Subcutaneous abdominal adipose tissue (tissue), 5 donors: ENCODE measurements around the gene SLC29A1.
A peak's percentile ranks its signal among the peaks of the same experiment; 100 is the strongest.
"Not testable (repeated sequence)": the region's sequence is repeated elsewhere in the genome, so short reads cannot be mapped to it uniquely, and the experiment has no call there.

ENCODE experiments used
- H3K27ac ChIP-seq: one replicate; pipeline ENCODE4 v1.7.0; 2013; ENCODE audit warnings: low read depth, mild to moderate bottlenecking, inconsistent platforms, low read length, moderate library complexity
- H3K27me3 ChIP-seq, 5 donors: one replicate each; pipeline ENCODE4 v1.7.0; 2013; ENCODE audit warnings: low read length in 5 of 5, inconsistent platforms in 1 of 5; ENCODE audit not compliant: control insufficient read depth in 5 of 5, insufficient read depth in 4 of 5
- H3K36me3 ChIP-seq, 5 donors: one replicate each; pipeline ENCODE4 v1.7.0; 2013; ENCODE audit warnings: low read length in 5 of 5; ENCODE audit not compliant: control insufficient read depth in 5 of 5, insufficient read depth in 5 of 5
- H3K4me1 ChIP-seq, 5 donors: one replicate each; pipeline ENCODE4 v1.7.0; 2013; ENCODE audit warnings: low read length in 5 of 5, mild to moderate bottlenecking in 3 of 5, moderate library complexity in 1 of 5; ENCODE audit not compliant: control insufficient read depth in 5 of 5, insufficient read depth in 5 of 5
- H3K4me3 ChIP-seq, 5 donors: one replicate each; pipeline ENCODE4 v1.7.0; 2013; ENCODE audit warnings: low read length in 5 of 5, low read depth in 1 of 5
- H3K9ac ChIP-seq, 5 donors: one replicate each; pipeline ENCODE4 v1.7.0; 2013; ENCODE audit warnings: low read length in 5 of 5, mild to moderate bottlenecking in 4 of 5, moderate library complexity in 3 of 5
- H3K9me3 ChIP-seq, 5 donors: one replicate each; pipeline ENCODE4 v1.7.0; 2013; ENCODE audit warnings: low read length in 5 of 5; ENCODE audit not compliant: control insufficient read depth in 5 of 5
- donor health status: healthy.
- donor health status: healthy.
- donor health status: healthy.
- donor health status: healthy.
- donor health status: healthy.

Gene SLC29A1

DNA sequence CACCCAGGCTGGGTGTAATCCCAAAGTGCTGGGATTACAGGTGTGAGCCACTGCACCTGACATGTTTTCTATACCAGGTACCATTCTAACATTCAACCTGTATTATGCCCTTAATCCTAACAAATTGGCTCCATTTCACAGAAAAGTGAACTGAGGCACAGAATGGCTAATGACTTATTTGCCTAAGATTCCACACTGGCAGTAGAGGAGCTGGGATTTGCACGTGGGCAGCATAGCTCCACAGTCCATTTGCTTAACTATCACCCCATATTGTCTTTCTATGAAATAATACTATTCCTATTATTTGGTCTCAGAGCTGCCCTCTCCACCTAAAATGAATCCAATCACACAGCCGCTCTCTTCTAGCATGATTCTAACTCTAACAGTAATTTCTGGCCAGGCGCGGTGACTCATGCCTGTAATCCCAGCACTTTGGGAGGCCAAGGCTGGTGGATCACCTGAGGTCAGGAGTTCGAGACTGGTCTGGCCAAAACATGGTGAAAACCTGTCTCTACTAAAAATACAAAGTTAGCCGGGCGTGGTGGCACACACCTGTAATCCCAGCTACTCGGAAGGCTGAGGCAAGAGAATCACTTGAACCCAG, 30.0 kb upstream of the SLC29A1 start:
- Histone ChIP-seq H3K27me3 (no peaks in the 10 kb centered on the region), H3K27ac (no peak overlapping the region), H3K4me3 (no peak overlapping the region), H3K9me3 (no peaks in the 10 kb centered on the region), H3K4me1 (peaks cover 0 to 12% (median 6%) of the 10 kb centered on the region in 5 donors), H3K36me3 (no peaks in the 10 kb centered on the region), H3K9ac (no peak overlapping the region)

DNA sequence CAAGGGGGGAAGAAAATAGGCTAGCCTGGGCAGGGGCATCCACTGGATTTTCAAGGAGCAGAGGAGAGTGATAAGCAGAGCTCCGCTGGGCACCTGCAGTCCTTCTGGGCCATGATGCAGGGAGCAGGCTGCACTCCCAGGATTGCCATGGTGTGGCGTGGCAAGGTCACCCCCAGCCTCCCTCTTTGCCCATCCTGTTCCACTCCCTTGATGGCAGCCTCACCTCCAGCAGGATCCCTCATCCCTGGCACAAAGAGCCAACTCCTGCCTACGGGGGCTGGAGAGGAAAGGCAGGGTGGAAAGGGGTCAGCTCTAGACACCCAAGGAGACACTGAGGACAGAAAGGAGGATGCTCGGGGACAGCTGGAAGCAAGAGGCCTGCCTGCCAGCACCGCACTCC, 29.1 kb upstream of the SLC29A1 start:
- no peaks in the 10 kb centered on the region for H3K27me3 ChIP-seq
- H3K4me3 ChIP-seq = no peak overlapping the region
- no peak overlapping the region for H3K27ac ChIP-seq
- H3K36me3 ChIP-seq = no peaks in the 10 kb centered on the region
- no peaks in the 10 kb centered on the region for H3K9me3 ChIP-seq
- peaks cover 0 to 16% (median 12%) of the 10 kb centered on the region in 5 donors for H3K4me1 ChIP-seq
- H3K9ac ChIP-seq = no peak overlapping the region

DNA sequence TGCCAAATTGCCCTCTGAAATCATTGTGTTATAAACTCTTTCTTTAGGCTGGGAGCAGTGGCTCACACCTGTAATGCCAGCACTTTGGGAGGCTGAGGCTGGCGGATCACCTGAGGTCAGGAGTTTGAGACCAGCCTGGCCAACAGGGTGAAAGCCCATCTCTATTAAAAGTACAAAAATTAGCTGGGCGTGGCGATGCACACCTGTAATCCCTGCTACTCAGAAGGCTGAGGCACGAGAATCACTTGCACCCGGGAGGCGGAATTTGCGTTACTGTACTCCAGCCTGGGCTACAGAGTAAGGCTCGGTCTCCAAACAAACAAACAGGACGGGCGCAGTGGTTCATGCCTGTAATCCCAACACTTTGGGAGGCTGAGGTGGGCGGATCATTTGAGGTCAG, 27.0 kb upstream of the SLC29A1 start:
- not testable (repeated sequence) for H3K9me3 ChIP-seq, H3K36me3 ChIP-seq, H3K27me3 ChIP-seq, H3K9ac ChIP-seq, H3K4me3 ChIP-seq, H3K27ac ChIP-seq
- peaks cover 0 to 27% (median 22%) of the 10 kb centered on the region in 5 donors for H3K4me1 ChIP-seq

DNA sequence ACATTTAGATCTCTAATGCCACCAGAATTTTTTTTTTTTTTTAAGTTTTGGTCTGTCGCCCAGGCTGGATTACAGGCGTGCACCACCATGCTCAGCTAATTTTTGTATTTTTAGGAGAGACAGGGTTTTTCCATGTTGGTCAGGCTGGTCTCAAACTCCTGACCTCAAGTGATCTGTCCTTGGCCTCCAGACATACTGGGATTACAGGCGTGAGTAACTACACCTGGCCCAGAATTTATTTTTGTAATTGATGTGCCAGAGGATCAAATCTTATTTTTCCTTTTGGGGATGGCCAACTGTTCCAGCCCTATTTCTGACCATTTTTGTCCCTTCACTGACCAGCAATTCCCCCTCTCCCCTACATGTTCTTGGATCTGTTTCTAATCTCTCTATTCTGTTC, 24.7 kb upstream of the SLC29A1 start:
- H3K27ac ChIP-seq = peak overlapping the region; percentile 49
- no peaks in the 10 kb centered on the region for H3K9me3 ChIP-seq
- no peaks in the 10 kb centered on the region for H3K27me3 ChIP-seq
- no peak overlapping the region for H3K4me3 ChIP-seq
- no peaks in the 10 kb centered on the region for H3K36me3 ChIP-seq
- H3K9ac ChIP-seq = peak overlapping the region in 1 of 5 donors; percentile 42
- peaks cover 9 to 45% (median 33%) of the 10 kb centered on the region in 5 donors for H3K4me1 ChIP-seq

DNA sequence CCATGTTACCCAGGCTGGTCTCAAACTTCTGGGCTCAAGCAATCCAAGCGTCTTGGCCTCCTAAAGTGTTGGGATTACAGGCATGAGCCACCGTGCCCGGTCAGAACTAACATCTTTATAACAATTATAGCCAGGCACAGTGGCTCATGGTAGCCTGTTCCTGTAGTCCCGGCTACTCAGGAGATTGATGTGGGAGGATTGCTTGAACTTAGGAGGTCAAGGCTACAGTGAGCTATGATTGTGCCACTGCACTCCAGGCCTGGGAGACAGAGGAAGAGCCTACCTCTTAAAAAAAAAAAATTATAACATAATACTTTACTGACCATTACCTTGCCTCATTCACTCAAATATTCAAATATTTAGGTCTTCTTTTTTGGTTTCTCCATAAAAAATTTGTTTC, 23.5 kb upstream of the SLC29A1 start:
- Histone ChIP-seq H3K9me3 (no peaks in the 10 kb centered on the region), H3K4me3 (no peak overlapping the region), H3K36me3 (no peaks in the 10 kb centered on the region), H3K27ac (peak overlapping the region; percentile 30), H3K9ac (no peak overlapping the region), H3K27me3 (no peaks in the 10 kb centered on the region), H3K4me1 (peaks cover 9 to 49% (median 36%) of the 10 kb centered on the region in 5 donors)

DNA sequence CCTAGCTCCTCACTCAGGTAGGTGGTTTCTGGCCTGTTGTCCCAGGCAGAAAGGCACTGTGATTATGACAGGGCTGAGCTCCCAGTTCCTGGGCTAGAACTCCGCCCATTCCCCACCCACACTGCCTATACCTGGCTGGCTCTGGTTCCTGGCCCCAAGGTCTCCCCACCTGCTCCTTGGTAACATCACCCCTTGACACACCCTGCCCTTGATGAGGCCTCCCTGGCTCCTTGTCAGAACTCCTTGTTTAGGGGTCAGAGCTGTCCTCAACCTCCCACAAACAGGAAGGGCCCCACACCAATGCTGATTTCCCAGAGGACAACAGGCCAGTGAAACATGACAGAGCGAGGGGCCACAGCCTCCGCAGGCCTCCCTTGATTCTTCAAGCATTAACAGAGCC, 22.2 kb upstream of the SLC29A1 start:
- peak overlapping the region in 1 of 5 donors; percentile 17 for H3K4me3 ChIP-seq
- H3K27ac ChIP-seq = peak overlapping the region; percentile 100
- no peaks in the 10 kb centered on the region for H3K9me3 ChIP-seq
- peaks cover 9 to 49% (median 36%) of the 10 kb centered on the region in 5 donors for H3K4me1 ChIP-seq
- no peaks in the 10 kb centered on the region for H3K36me3 ChIP-seq
- H3K27me3 ChIP-seq = no peaks in the 10 kb centered on the region
- peak overlapping the region in 4 of 5 donors; percentile 48 to 65 (median 56) for H3K9ac ChIP-seq

DNA sequence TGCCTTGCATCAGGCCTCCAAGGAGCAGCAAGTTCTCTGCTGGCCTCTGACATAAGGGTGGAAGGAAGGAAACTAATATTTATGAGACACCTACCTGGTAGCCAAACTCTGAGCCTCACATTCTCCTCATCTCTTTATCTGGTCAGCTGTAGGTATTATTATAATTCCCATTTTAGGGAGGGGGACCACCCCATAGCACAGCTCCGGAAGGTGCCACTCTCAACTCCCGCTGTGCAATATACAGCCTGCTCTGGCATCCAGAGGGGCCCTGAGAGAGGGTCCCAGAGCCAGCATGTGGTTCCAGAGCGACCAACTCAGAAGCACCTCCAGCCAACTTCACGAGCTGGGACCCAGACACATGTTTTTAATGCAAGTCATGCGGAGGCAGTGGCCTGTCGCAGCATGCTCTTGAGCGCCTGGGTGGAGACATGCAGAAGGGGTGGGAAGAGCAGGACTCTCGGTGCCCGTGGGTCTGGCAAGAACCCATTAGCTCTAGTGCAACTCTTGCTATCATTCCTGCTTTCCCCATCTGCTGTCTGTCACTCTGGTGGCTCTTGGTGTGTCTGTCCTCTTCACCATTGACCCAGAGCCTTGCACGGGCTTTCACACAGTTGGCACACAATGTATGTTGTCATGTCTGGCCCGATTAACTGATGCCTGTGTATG, 21.6 kb upstream of the SLC29A1 start:
- H3K4me3 ChIP-seq = peak overlapping the region in 3 of 5 donors; percentile 8 to 17 (median 11)
- H3K9me3 ChIP-seq = no peaks in the 10 kb centered on the region
- H3K9ac ChIP-seq = peak overlapping the region in 4 of 5 donors; percentile 54 to 83 (median 61)
- no peaks in the 10 kb centered on the region for H3K36me3 ChIP-seq
- H3K4me1 ChIP-seq = peaks cover 9 to 49% (median 36%) of the 10 kb centered on the region in 5 donors
- no peaks in the 10 kb centered on the region for H3K27me3 ChIP-seq
- H3K27ac ChIP-seq = peak overlapping the region; percentile 100

DNA sequence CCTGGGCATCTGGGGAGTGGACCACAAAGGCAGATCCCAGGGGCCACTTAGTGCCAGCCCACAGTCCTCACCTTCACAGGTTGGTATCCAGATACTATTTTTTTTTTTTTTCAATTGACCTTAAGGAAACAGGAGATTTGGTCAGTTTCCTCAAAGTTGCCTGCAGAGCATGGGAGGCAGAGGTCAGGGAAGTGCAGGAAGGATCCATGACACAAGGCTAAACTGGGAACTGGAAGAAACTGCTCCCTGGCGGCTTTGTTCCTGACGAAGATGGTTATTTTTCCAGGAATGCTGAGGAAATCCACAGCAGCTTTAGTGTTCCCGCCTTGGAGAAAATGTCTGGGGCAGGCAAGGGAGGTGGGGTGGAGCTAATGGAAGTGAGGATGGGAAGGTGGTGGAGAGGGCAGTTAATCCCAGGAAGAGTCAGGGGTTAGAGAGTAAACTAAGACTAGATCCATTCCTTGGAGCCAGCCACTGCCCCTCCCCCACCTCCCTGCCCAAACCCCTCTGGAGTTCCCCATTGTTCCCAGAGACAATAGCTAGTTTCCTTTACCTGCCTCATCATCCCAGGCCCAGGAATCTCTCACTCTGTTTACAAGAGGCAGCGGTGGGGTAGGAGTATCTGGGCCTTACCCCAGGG, 20.9 kb upstream of the SLC29A1 start:
- H3K36me3 ChIP-seq = no peaks in the 10 kb centered on the region
- peak overlapping the region in 3 of 5 donors; percentile 13 to 33 (median 21) for H3K4me3 ChIP-seq
- peak overlapping the region; percentile 100 for H3K27ac ChIP-seq
- no peaks in the 10 kb centered on the region for H3K9me3 ChIP-seq
- no peaks in the 10 kb centered on the region for H3K27me3 ChIP-seq
- peaks cover 9 to 51% (median 36%) of the 10 kb centered on the region in 5 donors for H3K4me1 ChIP-seq
- peak overlapping the region; percentile 47 to 95 (median 83) for H3K9ac ChIP-seq

DNA sequence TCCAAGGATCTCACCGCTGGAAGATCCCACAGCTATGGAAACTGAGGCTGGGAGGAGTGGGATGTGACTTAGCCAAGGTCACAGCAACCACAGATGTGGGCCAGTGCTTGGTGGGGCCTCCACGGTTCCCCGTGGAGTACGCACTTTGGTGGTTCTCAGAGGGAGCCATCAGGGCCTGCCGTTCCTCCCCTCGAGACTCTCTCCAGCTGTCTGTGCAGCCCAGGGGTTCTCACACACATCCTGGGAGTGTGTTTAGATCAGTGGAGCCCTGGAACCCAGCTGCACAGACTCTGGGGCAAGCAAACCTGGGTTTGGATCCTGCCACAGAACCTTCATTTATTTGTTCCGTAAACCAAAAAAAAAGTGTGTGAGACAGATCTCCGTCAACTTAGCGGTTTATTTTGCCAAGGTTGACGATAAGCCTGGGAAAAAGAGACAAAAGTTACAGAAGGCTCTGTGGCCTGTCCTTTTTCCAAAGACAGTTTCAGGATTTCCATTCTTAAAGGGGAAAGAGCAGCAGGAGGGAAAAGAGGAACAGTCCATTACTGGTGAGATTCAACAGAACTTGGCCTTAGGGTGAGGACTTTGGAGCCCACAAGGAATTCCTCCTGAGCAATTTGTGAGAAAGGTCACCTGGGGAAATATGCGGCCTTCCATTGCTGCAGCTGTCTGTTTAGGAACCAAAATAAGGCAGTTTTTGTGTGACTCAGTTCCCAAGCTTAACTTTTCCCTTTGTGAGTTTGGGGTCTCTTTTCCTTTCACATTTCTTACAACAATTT, 20.2 kb upstream of the SLC29A1 start:
- Histone ChIP-seq H3K9me3 (no peaks in the 10 kb centered on the region), H3K27ac (peak overlapping the region; percentile 100), H3K36me3 (no peaks in the 10 kb centered on the region), H3K27me3 (no peaks in the 10 kb centered on the region), H3K9ac (peak overlapping the region; percentile 47 to 95 (median 83)), H3K4me1 (peaks cover 9 to 58% (median 39%) of the 10 kb centered on the region in 5 donors), H3K4me3 (peak overlapping the region in 3 of 5 donors; percentile 13 to 33 (median 21))
